GM21367 (cell line): ENCODE data around the gene EMILIN2.
A peak's percentile ranks its signal among the peaks of the same experiment; 100 is the strongest.

Experiments
- ATAC-seq: cut with Tn5 transposase; IDR thresholded peaks from one replicate; pipeline ENCODE4 v1.9.1; 2021; ENCODE audit not compliant: unreplicated experiment

The EMILIN2 gene

GRCh38 chr18:2952605-2953004, 105.8 kb downstream of the EMILIN2 start:
- no peak for ATAC-seq

- no peak for ATAC-seq
Observed at GRCh38 chr18:2953935-2954653, 107.3 kb downstream of the EMILIN2 start.

- no peak for ATAC-seq
Observed at GRCh38 chr18:2954869-2955645, 108.3 kb downstream of the EMILIN2 start.

- no peak for ATAC-seq
Observed at GRCh38 chr18:2956056-2956455, 109.2 kb downstream of the EMILIN2 start.

- peak; percentile 50 for ATAC-seq
Observed at GRCh38 chr18:2958819-2959298, 112.1 kb downstream of the EMILIN2 start.

- no peak for ATAC-seq
Observed at GRCh38 chr18:2959341-2959740, 112.5 kb downstream of the EMILIN2 start.

- ATAC-seq: no peak
Observed at GRCh38 chr18:2960983-2961696, 114.3 kb downstream of the EMILIN2 start.

- no peak for ATAC-seq
Observed at GRCh38 chr18:2961821-2962220, 115.0 kb downstream of the EMILIN2 start.

- no peak for ATAC-seq
Observed at GRCh38 chr18:2963048-2963447, 116.2 kb downstream of the EMILIN2 start.

GRCh38 chr18:2964361-2965010, 117.7 kb downstream of the EMILIN2 start:
- no peak for ATAC-seq
